OCI-LY7 (cell line): ENCODE results near the gene FEZ2.

ENCODE experiments used
- EZH2phosphoT487 ChIP-seq: fragments of 200-600 bp; sonication (generic); IDR thresholded peaks from 2 replicates; pipeline ENCODE4 v1.6.1; 2018; ENCODE audit warnings: low read depth, borderline replicate concordance, mild to moderate bottlenecking, mixed run types, antibody characterized with exemption, low read length, moderate library complexity, mixed read lengths
- TF ChIP-seq, protein P1 (sequence below): fragments of 200-600 bp; sonication (generic); conservative IDR thresholded peaks from 2 replicates; pipeline ENCODE4 v1.5.1; 2014; ENCODE audit warnings: mild to moderate bottlenecking, antibody characterized with exemption, low read length, moderate library complexity, mixed read lengths

- no peak for TF ChIP-seq EZH2phosphoT487
- TF ChIP-seq, protein P1, sequence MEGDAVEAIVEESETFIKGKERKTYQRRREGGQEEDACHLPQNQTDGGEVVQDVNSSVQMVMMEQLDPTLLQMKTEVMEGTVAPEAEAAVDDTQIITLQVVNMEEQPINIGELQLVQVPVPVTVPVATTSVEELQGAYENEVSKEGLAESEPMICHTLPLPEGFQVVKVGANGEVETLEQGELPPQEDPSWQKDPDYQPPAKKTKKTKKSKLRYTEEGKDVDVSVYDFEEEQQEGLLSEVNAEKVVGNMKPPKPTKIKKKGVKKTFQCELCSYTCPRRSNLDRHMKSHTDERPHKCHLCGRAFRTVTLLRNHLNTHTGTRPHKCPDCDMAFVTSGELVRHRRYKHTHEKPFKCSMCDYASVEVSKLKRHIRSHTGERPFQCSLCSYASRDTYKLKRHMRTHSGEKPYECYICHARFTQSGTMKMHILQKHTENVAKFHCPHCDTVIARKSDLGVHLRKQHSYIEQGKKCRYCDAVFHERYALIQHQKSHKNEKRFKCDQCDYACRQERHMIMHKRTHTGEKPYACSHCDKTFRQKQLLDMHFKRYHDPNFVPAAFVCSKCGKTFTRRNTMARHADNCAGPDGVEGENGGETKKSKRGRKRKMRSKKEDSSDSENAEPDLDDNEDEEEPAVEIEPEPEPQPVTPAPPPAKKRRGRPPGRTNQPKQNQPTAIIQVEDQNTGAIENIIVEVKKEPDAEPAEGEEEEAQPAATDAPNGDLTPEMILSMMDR = no peak
Measured at GRCh38 chr2:36525245-36525644, 72.7 kb downstream of the FEZ2 start.
